CD4-positive, alpha-beta T cell treated with Interleukin-6 for 4 hours (primary cell): ENCODE measurements around the gene SGIP1.
"Not testable (repeated sequence)": the region's sequence is repeated elsewhere in the genome, so short reads cannot be mapped to it uniquely, and the experiment has no call there.

Source experiments
- DNase-seq: peaks from one replicate; pipeline ENCODE4 v3.0.0-alpha.2; 2020; ENCODE audit warnings: mixed read lengths

The SGIP1 gene

GRCh38 chr1:66556161-66556611 is 22.2 kb downstream of the SGIP1 start:
- no peak for DNase-seq

GRCh38 chr1:66557157-66557556 is 23.2 kb downstream of the SGIP1 start:
- DNase-seq: no peak

GRCh38 chr1:66559517-66559916 is 25.6 kb downstream of the SGIP1 start:
- DNase-seq: no peak

GRCh38 chr1:66562561-66562960 is 28.6 kb downstream of the SGIP1 start:
- no peak for DNase-seq

GRCh38 chr1:66563094-66563800 is 29.3 kb downstream of the SGIP1 start:
- no peak for DNase-seq

GRCh38 chr1:66563941-66564630 is 30.1 kb downstream of the SGIP1 start:
- no peak for DNase-seq

- no peak for DNase-seq
These were observed 36.2 kb downstream of the SGIP1 start for GRCh38 chr1:66570196-66570595.

- no peak for DNase-seq
These were observed 37.8 kb downstream of the SGIP1 start for GRCh38 chr1:66571789-66572188.

GRCh38 chr1:66575739-66576138 is 41.8 kb downstream of the SGIP1 start:
- no peak for DNase-seq

- no peak for DNase-seq
These were observed 42.7 kb downstream of the SGIP1 start for GRCh38 chr1:66576645-66577044.

- DNase-seq: no peak
These were observed 44.9 kb downstream of the SGIP1 start for GRCh38 chr1:66578841-66579240.

GRCh38 chr1:66580081-66580480 is 46.1 kb downstream of the SGIP1 start:
- no peak for DNase-seq

- no peak for DNase-seq
These were observed 49.1 kb downstream of the SGIP1 start for GRCh38 chr1:66583021-66583420.

- no peak for DNase-seq
These were observed 51.0 kb downstream of the SGIP1 start for GRCh38 chr1:66585002-66585401.

GRCh38 chr1:66589326-66589725 is 55.4 kb downstream of the SGIP1 start:
- no peak for DNase-seq

- not testable (repeated sequence) for DNase-seq
These were observed 58.2 kb downstream of the SGIP1 start for GRCh38 chr1:66592106-66592507.

GRCh38 chr1:66596191-66596590 is 62.2 kb downstream of the SGIP1 start:
- DNase-seq: no peak

- DNase-seq: no peak
These were observed 63.5 kb downstream of the SGIP1 start for GRCh38 chr1:66597500-66597899.

GRCh38 chr1:66598670-66599069 is 64.7 kb downstream of the SGIP1 start:
- no peak for DNase-seq

GRCh38 chr1:66599346-66599745 is 65.4 kb downstream of the SGIP1 start:
- DNase-seq: no peak

GRCh38 chr1:66599899-66600737 is 66.2 kb downstream of the SGIP1 start:
- DNase-seq: no peak

- DNase-seq: no peak
These were observed 71.6 kb downstream of the SGIP1 start for GRCh38 chr1:66605419-66605997.

- no peak for DNase-seq
These were observed 72.6 kb downstream of the SGIP1 start for GRCh38 chr1:66606362-66607065.
